ENCODE results near the gene AP1S3.
A peak's percentile ranks its signal among the peaks of the same experiment; 100 is the strongest.

DNA sequence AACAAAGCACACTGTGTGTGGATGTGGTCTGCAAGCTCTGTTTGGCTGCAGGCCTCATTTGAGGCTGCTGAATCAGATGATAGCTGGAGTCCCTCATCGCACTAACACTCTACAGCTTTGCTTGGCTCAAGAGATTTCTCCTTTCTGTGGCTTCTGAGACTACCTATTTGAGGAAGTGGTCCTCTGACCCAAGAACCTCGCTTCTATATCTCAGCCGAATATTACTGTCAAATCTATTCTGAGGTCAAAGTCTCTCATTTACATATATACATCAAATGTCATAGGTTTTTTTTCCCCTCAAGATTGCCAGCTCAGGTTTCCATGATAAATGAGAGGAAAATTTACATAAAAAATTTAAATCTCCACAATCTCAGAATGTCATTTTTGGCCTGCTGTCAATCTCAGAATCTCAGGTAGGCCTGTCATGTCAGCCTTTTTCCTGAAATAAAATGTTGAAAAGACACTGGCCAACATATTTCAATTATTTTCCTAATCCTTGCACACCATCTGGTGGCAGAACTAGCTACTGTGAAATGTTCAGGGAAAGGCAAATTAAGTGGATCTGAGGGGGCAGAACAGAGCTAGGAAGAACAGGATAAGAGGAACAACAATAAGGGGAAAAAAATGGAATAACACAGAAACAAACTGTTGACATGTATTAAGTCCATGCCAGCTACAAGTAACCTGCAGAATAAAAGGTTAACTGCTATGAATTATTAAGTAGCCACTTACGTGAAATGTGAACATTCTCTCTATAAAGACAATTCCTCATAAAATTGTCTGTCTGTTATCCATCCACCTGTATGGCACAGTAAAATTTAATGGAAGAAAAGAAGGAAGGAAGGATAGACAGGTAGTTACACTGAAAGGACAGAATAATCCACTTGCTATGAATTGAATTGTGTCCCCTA is 39.3 kb downstream of the AP1S3 start:
- TF ChIP-seq EZH2 (IDR thresholded peaks at IDR 0.05; ENCODE audit: low read length, unreplicated experiment), result no peak
- TF ChIP-seq, protein P1, sequence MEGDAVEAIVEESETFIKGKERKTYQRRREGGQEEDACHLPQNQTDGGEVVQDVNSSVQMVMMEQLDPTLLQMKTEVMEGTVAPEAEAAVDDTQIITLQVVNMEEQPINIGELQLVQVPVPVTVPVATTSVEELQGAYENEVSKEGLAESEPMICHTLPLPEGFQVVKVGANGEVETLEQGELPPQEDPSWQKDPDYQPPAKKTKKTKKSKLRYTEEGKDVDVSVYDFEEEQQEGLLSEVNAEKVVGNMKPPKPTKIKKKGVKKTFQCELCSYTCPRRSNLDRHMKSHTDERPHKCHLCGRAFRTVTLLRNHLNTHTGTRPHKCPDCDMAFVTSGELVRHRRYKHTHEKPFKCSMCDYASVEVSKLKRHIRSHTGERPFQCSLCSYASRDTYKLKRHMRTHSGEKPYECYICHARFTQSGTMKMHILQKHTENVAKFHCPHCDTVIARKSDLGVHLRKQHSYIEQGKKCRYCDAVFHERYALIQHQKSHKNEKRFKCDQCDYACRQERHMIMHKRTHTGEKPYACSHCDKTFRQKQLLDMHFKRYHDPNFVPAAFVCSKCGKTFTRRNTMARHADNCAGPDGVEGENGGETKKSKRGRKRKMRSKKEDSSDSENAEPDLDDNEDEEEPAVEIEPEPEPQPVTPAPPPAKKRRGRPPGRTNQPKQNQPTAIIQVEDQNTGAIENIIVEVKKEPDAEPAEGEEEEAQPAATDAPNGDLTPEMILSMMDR (conservative IDR thresholded peaks at IDR 0.05; ENCODE audit: low read depth, low read length), result peak; percentile 84

All from PC-3 (cell line).